Measurements from ENCODE around the gene ADAMTS14. TPM values are rescaled to one million over a fixed set of nuclear protein-coding genes. Genes with fewer than 3 reads are reported as not detected.

ADAMTS14 gene
- total RNA-seq, 1 experiment from 2014 or later = 0.91 TPM

- Histone ChIP-seq H3K9me3 (ENCODE audit: low read length) (no peaks in the 10 kb centered on the region), H2AFZ (ENCODE audit: low read length) (no peak overlapping the region), H3K4me1 (ENCODE audit: insufficient read depth, low read length) (no peaks in the 10 kb centered on the region), H3F3A (ENCODE audit: low read length, unreplicated experiment) (no peaks in the 10 kb centered on the region), H3K27me3 (ENCODE audit: low read length) (no peaks in the 10 kb centered on the region), H3K9ac (ENCODE audit: low read length) (no peak overlapping the region), H3K79me2 (ENCODE audit: low read length) (no peaks in the 10 kb centered on the region), H3K27ac (ENCODE audit: low read length) (no peak overlapping the region), H3K36me3 (ENCODE audit: low read depth, low read length) (no peaks in the 10 kb centered on the region), H3K4me3 (ENCODE audit: low read length) (no peak overlapping the region), H4K20me1 (ENCODE audit: low read length) (no peaks in the 10 kb centered on the region), H3K9me2 (replicated peaks; ENCODE audit: low read length) (no peaks in the 10 kb centered on the region), H3K4me2 (ENCODE audit: low read length) (no peak overlapping the region)
- TF ChIP-seq CTCF (conservative IDR thresholded peaks at IDR 0.05; ENCODE audit: low read depth, low read length) = no peak
- ChIA-PET CTCF (no interaction called here), POLR2A (ENCODE audit: unreplicated experiment) (no interaction called here)
- intact Hi-C loops (cut with micrococcal nuclease) = no loop called here
- ATAC-seq (no peak), DNase-seq (no peak)
- BruUV-seq (replicated peaks) = no TSS peak
Observed at GRCh38 chr10:70680899-70681730, 8.8 kb downstream of the ADAMTS14 start.

- CTCF ChIA-PET = no interaction called here
Observed at GRCh38 chr10:70681731-70682005, 9.4 kb downstream of the ADAMTS14 start.

More at GRCh38 chr10:70681731-70682005, 9.4 kb downstream of the ADAMTS14 start:
- Histone ChIP-seq H3K4me1 (ENCODE audit: insufficient read depth, low read length) (no peaks in the 10 kb centered on the region), H3K9me2 (replicated peaks; ENCODE audit: low read length) (no peaks in the 10 kb centered on the region), H2AFZ (ENCODE audit: low read length) (no peak overlapping the region), H3K9ac (ENCODE audit: low read length) (no peak overlapping the region), H3K4me2 (ENCODE audit: low read length) (no peak overlapping the region), H3K9me3 (ENCODE audit: low read length) (no peaks in the 10 kb centered on the region), H3F3A (ENCODE audit: low read length, unreplicated experiment) (no peaks in the 10 kb centered on the region), H3K4me3 (ENCODE audit: low read length) (no peak overlapping the region), H3K36me3 (ENCODE audit: low read depth, low read length) (no peaks in the 10 kb centered on the region), H3K79me2 (ENCODE audit: low read length) (no peaks in the 10 kb centered on the region), H3K27me3 (ENCODE audit: low read length) (no peaks in the 10 kb centered on the region), H4K20me1 (ENCODE audit: low read length) (no peaks in the 10 kb centered on the region), H3K27ac (ENCODE audit: low read length) (no peak overlapping the region)
- POLR2A ChIA-PET (ENCODE audit: unreplicated experiment) = no interaction called here
- TF ChIP-seq EZH2phosphoT487 (IDR thresholded peaks at IDR 0.05; ENCODE audit: borderline replicate concordance, low read length) (no peak), CTCF (conservative IDR thresholded peaks at IDR 0.05; ENCODE audit: low read depth, low read length) (no peak), EZH2 (IDR thresholded peaks at IDR 0.05; ENCODE audit: low read length, unreplicated experiment) (no peak)
- intact Hi-C loops (cut with micrococcal nuclease) = no loop called here
- ATAC-seq (no peak), DNase-seq (no peak)
- no TSS peak for BruUV-seq (replicated peaks)

All from PC-3 (cell line).